Adrenal gland (tissue), 12 donors: ENCODE data around the gene CEBPG. TPM values are rescaled to one million over a fixed set of nuclear protein-coding genes. Genes with fewer than 3 reads are reported as not detected.

Experiments
- DNase-seq, 7 donors: peaks; one replicate each; pipeline ENCODE4 v3.0.0-alpha.2; 2019 to 2020
- H3K27ac ChIP-seq, 5 donors: fragments of 200-600 bp; sonication (generic) in 4 of 5; 1 replicate in 3 of 5; 2 replicates in 2 of 5; pipeline versions ENCODE4 v1.5.1 to v1.8.0; 2016 to 2020; ENCODE audit warnings: mild to moderate bottlenecking in 1 of 5
- H3K27me3 ChIP-seq: fragments of 200-600 bp; 2 replicates; pipeline ENCODE4 v1.8.0; 2021
- H3K36me3 ChIP-seq, 2 donors: fragments of 200-600 bp; replicated peaks in 1 of 2; 1 replicate in 1 of 2; 2 replicates in 1 of 2; pipeline versions ENCODE4 v1.5.1 to v1.8.0; 2018 to 2022
- H3K4me1 ChIP-seq, 2 donors: fragments of 200-600 bp; replicated peaks in 1 of 2; 1 replicate in 1 of 2; 2 replicates in 1 of 2; pipeline versions ENCODE4 v1.5.1 to v1.8.0; 2018 to 2021
- H3K4me3 ChIP-seq, 4 donors: fragments of 200-600 bp; sonication (generic) in 3 of 4; one replicate each; pipeline ENCODE4 v1.5.1; 2016 to 2018
- H3K9me3 ChIP-seq, 3 donors: fragments of 200-600 bp; sonication (generic) in 1 of 3; replicated peaks in 1 of 3; 1 replicate in 2 of 3; 2 replicates in 1 of 3; pipeline versions ENCODE4 v1.5.1 to v1.8.0; 2016 to 2021
- CTCF ChIP-seq, 6 experiments: fragments of 450-650 bp in 4 of 6; fragments of 200-600 bp in 2 of 6; sonication (generic) in 1 of 6; IDR thresholded peaks; 1 replicate in 5 of 6; 2 replicates in 1 of 6; pipeline versions ENCODE4 v1.5.1 to v1.8.0; 2016 to 2021; ENCODE audit warnings: antibody characterized with exemption in 6 of 6, mild to moderate bottlenecking in 2 of 6, moderate library complexity in 1 of 6
- POLR2A ChIP-seq, 2 donors: fragments of 450-650 bp; IDR thresholded peaks; one replicate each; pipeline ENCODE4 v1.6.1; 2017; ENCODE audit warnings: antibody characterized with exemption in 2 of 2, mild to moderate bottlenecking in 2 of 2, moderate library complexity in 1 of 2
- WGBS, 4 donors: extraction: QIAGEN DNeasy Blood & Tissue Kit in 2 of 4; methylation state at CpG; one replicate each; pipeline versions ENCODE4 v1.1.5 to v1.1.7; 2013 to 2017; 5-methylcytosine and 5-hydroxymethylcytosine counted together
- intact Hi-C, 2 donors: fragments of 100-400 bp; cut with DNase I; formaldehyde crosslinking; loops; one replicate each; pipeline versions ENCODE4 v1.14.1 to v1.15.0; 2022 to 2023
- polyA plus RNA-seq, 3 donors: library from polyadenylated mRNA; stranded (reverse); fragments of 200-250 nt in 2 of 3; fragments of 350-450 nt in 1 of 3; fragmentation: Illumina TruSeq in 1 of 3; extraction: RNeasy Lipid Tissue Mini Kit (QIAGEN cat#74804) in 1 of 3; gene quantifications; one replicate each; pipeline ENCODE4 v1.2.3, GENCODE V29; 2013 to 2014
- total RNA-seq, 9 donors: library from RNA; depleted of rRNA in 4 of 9; stranded (reverse); fragments of >200 nt in 4 of 9; fragments of 120-200 nt in 1 of 9; fragmentation: NEBNext Ultra II Directional in 1 of 9; extraction: Animal tissue kit (Norgen Biotek cat#: 25700) in 1 of 9; gene quantifications; one replicate each; pipeline versions ENCODE4 v1.1.0 to v1.2.4, GENCODE V29; 2013 to 2023
- donor health status: healthy with polysubstance abuse.
- donor health status: Bipolar disorder and iron deficiency.
- donor health status: DM: yes; HTN: yes; CAD: no.
- donor health status: DM: no; HTN: no; CAD: no.
- donor health status: DM: no; HTN: no; CAD: no.
- donor health status: DM: yes; HTN: yes; CAD: no.

Gene CEBPG
- total and polyA plus RNA-seq, 12 donors, result 8.9 to 21.9 (median 10.7) TPM

GRCh38 chr19:33376423-33376822 is 2.9 kb downstream of the CEBPG start:
- intact Hi-C loops, result loop anchor here in 1 of 2 donors (10.0 kb wide), 1 partner anchor 72 kb away; the partner anchor contains the start of gene CEBPA
- TF ChIP-seq POLR2A (IDR thresholded peaks at IDR 0.05), result no peak
- TF ChIP-seq CTCF (IDR thresholded peaks at IDR 0.05), result no peak
- DNase-seq, result peak in 6 of 7 donors; percentile 51 to 81 (median 70)
- H3K4me1 ChIP-seq, result peaks cover 0 to 36% of the 10 kb centered on the region in 2 donors
- no peaks in the 10 kb centered on the region for H3K27me3 ChIP-seq
- no peaks in the 10 kb centered on the region for H3K36me3 ChIP-seq
- no peaks in the 10 kb centered on the region for H3K9me3 ChIP-seq
- peak overlapping the region in 1 of 5 donors; percentile 26 for H3K27ac ChIP-seq
- 66 to 100% (median 75%) methylated on average over 2 of the region's 2 CpGs for WGBS, 4 donors
- H3K4me3 ChIP-seq, result no peak overlapping the region

GRCh38 chr19:33376941-33377557 is 3.5 kb downstream of the CEBPG start:
- intact Hi-C loops, result loop anchor here in 1 of 2 donors (10.0 kb wide), 1 partner anchor 72 kb away; the partner anchor contains the start of gene CEBPA
- peaks cover 0 to 36% of the 10 kb centered on the region in 2 donors for H3K4me1 ChIP-seq
- whole genome bisulfite sequencing, 4 donors, result 57 to 71% (median 64%) methylated on average over 7 of the region's 7 CpGs

DNA sequence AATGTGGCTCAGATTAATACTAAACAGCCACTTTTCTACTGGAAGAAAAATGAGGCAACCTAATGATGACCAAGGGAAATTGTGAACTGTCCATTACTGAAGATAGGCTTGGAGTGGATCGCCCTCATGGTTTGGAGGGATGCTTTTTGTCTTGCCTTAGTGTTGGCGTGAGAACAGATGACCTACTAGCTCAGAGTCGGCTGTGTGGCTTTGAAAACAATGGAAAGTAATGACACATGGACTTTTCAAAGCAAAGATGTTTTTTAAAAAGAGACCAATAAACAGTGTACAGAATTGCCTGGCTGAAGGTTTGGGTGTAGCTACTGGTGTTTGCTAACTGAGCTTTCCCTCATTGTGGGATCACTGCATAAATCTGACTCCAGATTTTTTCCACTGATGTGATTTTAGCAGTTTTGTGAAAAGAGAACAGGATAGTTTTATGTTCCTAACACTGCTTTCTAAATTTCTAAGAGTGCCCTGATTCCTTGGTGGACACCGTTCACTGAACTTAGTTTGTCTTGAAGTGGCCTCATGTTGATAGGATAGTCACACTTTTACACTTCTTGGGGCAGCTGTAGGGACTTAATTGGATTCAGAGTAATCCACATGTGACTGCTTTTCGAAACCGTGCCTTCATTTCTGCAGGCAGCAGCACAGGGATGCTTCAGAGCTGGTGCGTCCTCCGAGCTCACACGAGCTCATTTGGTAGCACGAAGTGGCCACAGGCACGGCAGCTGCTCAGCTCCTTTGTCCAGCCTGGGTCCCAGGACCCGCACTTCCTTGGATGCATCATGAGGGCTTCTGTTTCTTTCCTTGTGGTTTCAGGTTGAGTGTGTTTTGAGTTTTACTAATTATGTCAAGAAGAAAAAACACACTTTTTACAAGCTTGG is 4.3 kb downstream of the CEBPG start:
- Histone ChIP-seq H3K36me3 (no peaks in the 10 kb centered on the region), H3K4me1 (peaks cover 0 to 36% of the 10 kb centered on the region in 2 donors), H3K27ac (no peak overlapping the region), H3K9me3 (no peaks in the 10 kb centered on the region), H3K27me3 (no peaks in the 10 kb centered on the region), H3K4me3 (no peak overlapping the region)
- intact Hi-C loops, result loop anchor here in 1 of 2 donors (10.0 kb wide), 1 partner anchor 73 kb away; the partner anchor contains the start of gene CEBPA
- no peak for TF ChIP-seq CTCF (IDR thresholded peaks at IDR 0.05)
- no peak for TF ChIP-seq POLR2A (IDR thresholded peaks at IDR 0.05)
- WGBS, 4 donors, result 80 to 91% (median 84%) methylated on average over 5 to 12 of the region's 12 CpGs
- peak in 1 of 7 donors; percentile 53 for DNase-seq

More at GRCh38 chr19:33376941-33377557, 3.5 kb downstream of the CEBPG start:
- H3K9me3 ChIP-seq, result no peaks in the 10 kb centered on the region
- no peak for DNase-seq
- H3K4me3 ChIP-seq, result no peak overlapping the region
- peak overlapping the region in 1 of 5 donors; percentile 26 for H3K27ac ChIP-seq
- no peaks in the 10 kb centered on the region for H3K27me3 ChIP-seq
- TF ChIP-seq CTCF (IDR thresholded peaks at IDR 0.05), result no peak
- H3K36me3 ChIP-seq, result no peaks in the 10 kb centered on the region
